Suprapubic skin (tissue), 4 donors: Measurements from ENCODE around the gene TACR1. TPM values are rescaled to one million over a fixed set of nuclear protein-coding genes. Genes with fewer than 3 reads are reported as not detected.

ENCODE experiments used
- DNase-seq, 2 donors: peaks; one replicate each; pipeline ENCODE4 v3.0.0-alpha.2; 2019; ENCODE audit warnings: low spot score in 2 of 2
- H3K27ac ChIP-seq: fragments of 200-600 bp; sonication (generic); one replicate; pipeline ENCODE4 v1.5.1; 2019
- H3K27me3 ChIP-seq: fragments of 200-600 bp; sonication (generic); one replicate; pipeline ENCODE4 v1.5.1; 2019
- H3K36me3 ChIP-seq: fragments of 200-600 bp; sonication (generic); one replicate; pipeline ENCODE4 v1.5.1; 2019
- H3K4me1 ChIP-seq: fragments of 200-600 bp; sonication (generic); one replicate; pipeline ENCODE4 v1.5.1; 2019
- H3K4me3 ChIP-seq: fragments of 200-600 bp; sonication (generic); one replicate; pipeline ENCODE4 v1.5.1; 2019; ENCODE audit warnings: mild to moderate bottlenecking
- H3K9me3 ChIP-seq: fragments of 200-600 bp; sonication (generic); one replicate; pipeline ENCODE4 v1.5.1; 2019
- EP300 ChIP-seq: sonication (generic); formaldehyde crosslinking; IDR thresholded peaks from one replicate; pipeline ENCODE4 v1.6.1; 2017; ENCODE audit warnings: antibody characterized with exemption
- POLR2A ChIP-seq, 2 donors: fragments of 450-650 bp; IDR thresholded peaks; one replicate each; pipeline ENCODE4 v1.6.1; 2017; ENCODE audit warnings: antibody characterized with exemption in 2 of 2, mild to moderate bottlenecking in 2 of 2, moderate library complexity in 2 of 2
- POLR2AphosphoS5 ChIP-seq, 3 donors: sonication (generic); formaldehyde crosslinking; IDR thresholded peaks; one replicate each; pipeline ENCODE4 v1.6.1; 2017; ENCODE audit warnings: antibody characterized with exemption in 3 of 3
- WGBS: methylation state at CpG from one replicate; pipeline ENCODE4 v1.1.5; 2018; 5-methylcytosine and 5-hydroxymethylcytosine counted together
- total RNA-seq, 4 donors: library from RNA; depleted of rRNA; stranded (reverse); fragments of >200 nt; gene quantifications; one replicate each; pipeline ENCODE4 v1.1.0, GENCODE V29; 2016
- TF ChIP-seq, protein P1 (sequence below), 2 donors: fragments of 200-600 bp in 1 of 2; fragments of 450-650 bp in 1 of 2; sonication (generic) in 1 of 2; IDR thresholded peaks; one replicate each; pipeline ENCODE4 v1.5.1; 2016 to 2019; ENCODE audit warnings: antibody characterized with exemption in 2 of 2, mild to moderate bottlenecking in 1 of 2, moderate library complexity in 1 of 2

Gene TACR1
- total RNA-seq, 4 donors from 2014 or later: 0.55 to 4.8 (median 2.4) TPM

GRCh38 chr2:75099521-75099922 lies 99.8 kb downstream of the TACR1 start:
- 63% methylated on average over 4 of the region's 4 CpGs for WGBS
- TF ChIP-seq POLR2AphosphoS5 (IDR thresholded peaks at IDR 0.05) (no peak), POLR2A (IDR thresholded peaks at IDR 0.05) (no peak)
- Histone ChIP-seq H3K27ac (no peak overlapping the region), H3K4me3 (no peak overlapping the region), H3K4me1 (no peaks in the 10 kb centered on the region), H3K27me3 (no peaks in the 10 kb centered on the region), H3K9me3 (no peaks in the 10 kb centered on the region), H3K36me3 (no peaks in the 10 kb centered on the region)
- DNase-seq: no peak

DNA sequence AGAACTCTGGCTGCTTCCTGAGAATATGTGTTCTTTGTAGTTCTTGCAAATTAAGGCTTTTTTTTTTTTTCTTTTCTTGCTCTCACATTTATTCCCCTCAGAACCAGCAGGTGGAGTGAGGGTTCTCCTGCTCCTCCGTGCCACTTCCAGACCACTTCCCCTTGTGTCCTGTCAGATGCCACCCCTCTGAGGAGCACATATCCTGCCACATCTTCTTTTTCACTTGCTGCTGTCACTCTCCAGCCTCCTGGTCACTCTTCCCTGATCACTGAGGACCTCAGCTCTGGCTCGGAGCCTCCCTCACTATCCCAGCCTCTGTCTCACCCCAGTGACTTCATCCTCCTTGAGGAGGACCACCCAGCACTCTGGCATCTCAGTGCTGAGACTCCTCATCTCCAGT lies 100.5 kb downstream of the TACR1 start:
- no peaks in the 10 kb centered on the region for H3K27me3 ChIP-seq
- H3K9me3 ChIP-seq: no peaks in the 10 kb centered on the region
- DNase-seq: no peak
- H3K4me3 ChIP-seq: no peak overlapping the region
- H3K27ac ChIP-seq: no peak overlapping the region
- 44% methylated on average over 2 of the region's 2 CpGs for WGBS
- no peak for TF ChIP-seq EP300
- TF ChIP-seq, protein P1, sequence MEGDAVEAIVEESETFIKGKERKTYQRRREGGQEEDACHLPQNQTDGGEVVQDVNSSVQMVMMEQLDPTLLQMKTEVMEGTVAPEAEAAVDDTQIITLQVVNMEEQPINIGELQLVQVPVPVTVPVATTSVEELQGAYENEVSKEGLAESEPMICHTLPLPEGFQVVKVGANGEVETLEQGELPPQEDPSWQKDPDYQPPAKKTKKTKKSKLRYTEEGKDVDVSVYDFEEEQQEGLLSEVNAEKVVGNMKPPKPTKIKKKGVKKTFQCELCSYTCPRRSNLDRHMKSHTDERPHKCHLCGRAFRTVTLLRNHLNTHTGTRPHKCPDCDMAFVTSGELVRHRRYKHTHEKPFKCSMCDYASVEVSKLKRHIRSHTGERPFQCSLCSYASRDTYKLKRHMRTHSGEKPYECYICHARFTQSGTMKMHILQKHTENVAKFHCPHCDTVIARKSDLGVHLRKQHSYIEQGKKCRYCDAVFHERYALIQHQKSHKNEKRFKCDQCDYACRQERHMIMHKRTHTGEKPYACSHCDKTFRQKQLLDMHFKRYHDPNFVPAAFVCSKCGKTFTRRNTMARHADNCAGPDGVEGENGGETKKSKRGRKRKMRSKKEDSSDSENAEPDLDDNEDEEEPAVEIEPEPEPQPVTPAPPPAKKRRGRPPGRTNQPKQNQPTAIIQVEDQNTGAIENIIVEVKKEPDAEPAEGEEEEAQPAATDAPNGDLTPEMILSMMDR (IDR thresholded peaks at IDR 0.05): peak in 1 of 2 donors; percentile 14
- H3K4me1 ChIP-seq: no peaks in the 10 kb centered on the region
- H3K36me3 ChIP-seq: no peaks in the 10 kb centered on the region

DNA sequence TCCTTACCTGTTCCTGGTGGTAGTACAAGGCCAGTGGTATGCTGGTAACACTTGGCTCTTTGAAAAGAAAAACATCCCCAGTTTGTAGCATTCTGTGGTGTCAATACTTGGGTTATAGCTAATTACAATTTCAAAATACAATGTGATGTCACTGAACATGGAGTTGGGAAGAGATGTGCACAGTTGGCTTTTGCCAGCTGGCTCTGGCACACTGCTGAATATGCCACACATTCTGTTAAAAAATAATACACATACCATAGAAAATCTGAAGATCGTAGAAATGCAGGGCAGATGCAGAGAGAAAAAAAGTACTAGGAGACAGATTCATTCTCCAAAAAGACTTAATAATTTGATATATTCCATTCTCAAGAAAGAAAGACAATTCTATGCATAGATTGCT lies 101.5 kb downstream of the TACR1 start:
- TF ChIP-seq POLR2AphosphoS5 (IDR thresholded peaks at IDR 0.05): no peak
- TF ChIP-seq EP300: no peak
- Histone ChIP-seq H3K4me1 (no peaks in the 10 kb centered on the region), H3K36me3 (no peaks in the 10 kb centered on the region), H3K9me3 (no peaks in the 10 kb centered on the region), H3K27me3 (no peaks in the 10 kb centered on the region), H3K27ac (no peak overlapping the region), H3K4me3 (no peak overlapping the region)
- 76% methylated on average over 1 of the region's 1 CpG for WGBS
- DNase-seq: no peak

- WGBS: 93% methylated on average over 1 of the region's 1 CpG
- Histone ChIP-seq H3K4me3 (no peak overlapping the region), H3K4me1 (no peaks in the 10 kb centered on the region), H3K27ac (no peak overlapping the region), H3K36me3 (no peaks in the 10 kb centered on the region), H3K9me3 (no peaks in the 10 kb centered on the region), H3K27me3 (no peaks in the 10 kb centered on the region)
- no peak for DNase-seq
- TF ChIP-seq POLR2A (IDR thresholded peaks at IDR 0.05) (no peak), EP300 (no peak), POLR2AphosphoS5 (IDR thresholded peaks at IDR 0.05) (no peak)
- TF ChIP-seq, protein P1 (IDR thresholded peaks at IDR 0.05): no peak
Measured at GRCh38 chr2:75094405-75094804, 104.9 kb downstream of the TACR1 start.

DNA sequence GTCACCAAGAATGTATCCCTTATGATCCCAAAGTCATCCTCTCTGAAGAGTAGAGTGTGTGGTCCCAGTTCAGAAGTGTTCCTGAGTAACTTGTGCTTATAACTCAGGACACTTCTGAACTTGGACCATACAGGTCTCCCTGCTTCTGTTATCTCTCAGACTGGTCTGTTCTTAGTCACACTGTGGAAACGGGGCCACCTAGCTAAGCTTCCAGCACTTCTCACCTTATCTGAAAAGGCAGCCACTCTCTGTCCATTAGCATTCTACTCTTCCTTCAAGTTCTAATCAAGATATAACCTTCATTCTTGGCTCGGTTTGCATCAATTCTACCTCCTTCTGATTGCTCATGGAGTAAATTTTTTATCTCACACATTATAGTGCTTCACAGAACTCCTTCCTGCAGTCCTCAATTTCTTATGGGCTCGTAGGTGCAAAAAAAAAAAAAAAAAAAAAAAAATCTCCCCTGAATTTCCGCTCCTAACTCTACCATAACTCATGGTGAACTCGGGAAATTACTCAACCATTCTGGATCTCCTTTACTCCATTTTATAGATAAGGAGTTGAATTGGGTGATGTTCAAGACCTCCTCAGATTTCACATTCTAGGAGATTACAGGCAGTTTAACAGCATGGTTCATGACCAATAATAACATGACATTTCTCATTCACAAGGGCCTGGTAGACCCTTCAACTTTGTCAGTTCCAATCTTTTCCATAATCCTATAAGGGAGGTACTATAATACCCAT lies 108.4 kb downstream of the TACR1 start:
- Histone ChIP-seq H3K4me1 (no peaks in the 10 kb centered on the region), H3K36me3 (no peaks in the 10 kb centered on the region), H3K27me3 (no peaks in the 10 kb centered on the region), H3K9me3 (no peaks in the 10 kb centered on the region), H3K27ac (no peak overlapping the region), H3K4me3 (no peak overlapping the region)
- no peak for TF ChIP-seq POLR2AphosphoS5 (IDR thresholded peaks at IDR 0.05)
- no peak for TF ChIP-seq EP300
- TF ChIP-seq POLR2A (IDR thresholded peaks at IDR 0.05): no peak
- TF ChIP-seq, protein P1 (IDR thresholded peaks at IDR 0.05): no peak
- whole genome bisulfite sequencing: 93% methylated on average over 5 of the region's 5 CpGs
- no peak for DNase-seq

DNA sequence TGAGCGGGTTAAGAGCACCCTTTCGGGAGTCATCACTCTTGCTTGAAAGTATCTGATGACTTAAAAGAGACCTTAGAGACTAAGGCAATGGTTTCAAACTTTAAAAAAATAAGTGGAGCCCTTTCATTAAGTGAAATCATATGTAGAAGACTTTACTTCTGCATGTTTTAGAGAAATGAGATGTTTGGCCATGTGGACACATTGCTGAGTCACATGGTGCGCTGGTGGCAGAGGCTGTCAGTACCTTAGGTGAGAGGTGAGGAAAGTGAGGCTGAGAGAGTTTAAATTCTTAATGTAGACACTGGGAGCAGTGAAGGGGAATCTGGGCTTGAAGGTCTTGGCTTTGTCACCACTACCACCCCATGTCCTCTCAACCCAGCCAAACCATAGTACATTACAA lies 109.8 kb downstream of the TACR1 start:
- WGBS: 96% methylated on average over 3 of the region's 3 CpGs
- Histone ChIP-seq H3K27ac (no peak overlapping the region), H3K36me3 (no peaks in the 10 kb centered on the region), H3K4me3 (no peak overlapping the region), H3K27me3 (no peaks in the 10 kb centered on the region), H3K4me1 (no peaks in the 10 kb centered on the region), H3K9me3 (no peaks in the 10 kb centered on the region)
- no peak for TF ChIP-seq POLR2A (IDR thresholded peaks at IDR 0.05)
- TF ChIP-seq EP300: no peak
- TF ChIP-seq POLR2AphosphoS5 (IDR thresholded peaks at IDR 0.05): no peak
- TF ChIP-seq, protein P1 (IDR thresholded peaks at IDR 0.05): no peak
- no peak for DNase-seq
